ENCODE measurements around the gene SLC22A2. TPM values are rescaled to one million over a fixed set of nuclear protein-coding genes. Genes with fewer than 3 reads are reported as not detected.

The SLC22A2 gene
- total RNA-seq, 3 donors from 2014 or later = not detected

GRCh38 chr6:160278311-160278710 lies 19.7 kb upstream of the SLC22A2 start:
- no peak overlapping the region for H3K27ac ChIP-seq
- no peak for DNase-seq (ENCODE audit: low spot score in 2 of 2)
- H3K4me3 ChIP-seq = no peak overlapping the region
- H3K27me3 ChIP-seq = no peaks in the 10 kb centered on the region
- intact Hi-C loops (cut with DNase I; ENCODE audit: low total_unique reads) = no loop called here
- H3K36me3 ChIP-seq = no peaks in the 10 kb centered on the region
- no peaks in the 10 kb centered on the region for H3K4me1 ChIP-seq
- no peaks in the 10 kb centered on the region for H3K9me3 ChIP-seq
- no peak for TF ChIP-seq POLR2A (IDR thresholded peaks at IDR 0.05)
- TF ChIP-seq CTCF (IDR thresholded peaks at IDR 0.05) = no peak
- TF ChIP-seq POLR2AphosphoS5 (IDR thresholded peaks at IDR 0.05) = no peak

GRCh38 chr6:160277546-160277945 lies 18.9 kb upstream of the SLC22A2 start:
- Histone ChIP-seq H3K4me3 (no peak overlapping the region), H3K9me3 (no peaks in the 10 kb centered on the region), H3K36me3 (no peaks in the 10 kb centered on the region), H3K27me3 (no peaks in the 10 kb centered on the region), H3K27ac (no peak overlapping the region), H3K4me1 (no peaks in the 10 kb centered on the region)
- intact Hi-C loops (cut with DNase I; ENCODE audit: low total_unique reads) = no loop called here
- DNase-seq (ENCODE audit: low spot score in 2 of 2) = no peak
- no peak for TF ChIP-seq POLR2AphosphoS5 (IDR thresholded peaks at IDR 0.05)
- no peak for TF ChIP-seq CTCF (IDR thresholded peaks at IDR 0.05)
- no peak for TF ChIP-seq POLR2A (IDR thresholded peaks at IDR 0.05)

- Histone ChIP-seq H3K27me3 (no peaks in the 10 kb centered on the region), H3K36me3 (no peaks in the 10 kb centered on the region), H3K4me3 (no peak overlapping the region), H3K27ac (no peak overlapping the region), H3K9me3 (no peaks in the 10 kb centered on the region), H3K4me1 (no peaks in the 10 kb centered on the region)
- no peak for DNase-seq (ENCODE audit: low spot score in 2 of 2)
- no peak for TF ChIP-seq CTCF (IDR thresholded peaks at IDR 0.05)
- TF ChIP-seq POLR2AphosphoS5 (IDR thresholded peaks at IDR 0.05) = no peak
- TF ChIP-seq POLR2A (IDR thresholded peaks at IDR 0.05) = no peak
- intact Hi-C loops (cut with DNase I; ENCODE audit: low total_unique reads) = no loop called here
These were observed 18.5 kb upstream of the SLC22A2 start for GRCh38 chr6:160277144-160277543.

- no peak for TF ChIP-seq POLR2AphosphoS5 (IDR thresholded peaks at IDR 0.05)
- TF ChIP-seq POLR2A (IDR thresholded peaks at IDR 0.05) = no peak
- no peak for TF ChIP-seq CTCF (IDR thresholded peaks at IDR 0.05)
- Histone ChIP-seq H3K36me3 (no peaks in the 10 kb centered on the region), H3K4me3 (no peak overlapping the region), H3K9me3 (no peaks in the 10 kb centered on the region), H3K27ac (no peak overlapping the region), H3K27me3 (no peaks in the 10 kb centered on the region), H3K4me1 (no peaks in the 10 kb centered on the region)
- no peak for DNase-seq (ENCODE audit: low spot score in 2 of 2)
- intact Hi-C loops (cut with DNase I; ENCODE audit: low total_unique reads) = no loop called here
These were observed 17.5 kb upstream of the SLC22A2 start for GRCh38 chr6:160276126-160276525.

GRCh38 chr6:160275511-160276003 lies 16.9 kb upstream of the SLC22A2 start:
- no peaks in the 10 kb centered on the region for H3K4me1 ChIP-seq
- no peak for DNase-seq (ENCODE audit: low spot score in 2 of 2)
- intact Hi-C loops (cut with DNase I; ENCODE audit: low total_unique reads) = no loop called here
- no peak for TF ChIP-seq POLR2AphosphoS5 (IDR thresholded peaks at IDR 0.05)
- TF ChIP-seq POLR2A (IDR thresholded peaks at IDR 0.05) = no peak
- H3K27ac ChIP-seq = no peak overlapping the region
- no peaks in the 10 kb centered on the region for H3K9me3 ChIP-seq
- H3K4me3 ChIP-seq = no peak overlapping the region
- H3K27me3 ChIP-seq = no peaks in the 10 kb centered on the region
- no peaks in the 10 kb centered on the region for H3K36me3 ChIP-seq
